ENCODE results near the gene UNC13D. TPM values are rescaled to one million over a fixed set of nuclear protein-coding genes. Genes with fewer than 3 reads are reported as not detected.

The UNC13D gene
- total RNA-seq, 1 experiment from 2014 or later = 20.2 TPM

- TF ChIP-seq CBX3 (IDR thresholded peaks at IDR 0.05; ENCODE audit: low read depth) (no peak), EZH2 (IDR thresholded peaks at IDR 0.05) (no peak), ELF1 (IDR thresholded peaks at IDR 0.05; ENCODE audit: borderline replicate concordance, low read depth) (no peak), FOSL1 (IDR thresholded peaks at IDR 0.05; ENCODE audit: low read depth) (no peak), CEBPB (IDR thresholded peaks at IDR 0.05; ENCODE audit: low read depth) (no peak), POLR2AphosphoS5 (IDR thresholded peaks at IDR 0.05; ENCODE audit: low read depth, low read length) (no peak), SP1 (IDR thresholded peaks at IDR 0.05; ENCODE audit: low read depth) (no peak), YY1 (IDR thresholded peaks at IDR 0.05; ENCODE audit: extremely low read depth, insufficient replicate concordance, low read depth, low read length) (no peak), SIN3A (IDR thresholded peaks at IDR 0.05; ENCODE audit: low read depth) (no peak), ZNF274 (IDR thresholded peaks at IDR 0.05; ENCODE audit: low read depth, low read length) (no peak), TCF7L2 (IDR thresholded peaks at IDR 0.05; ENCODE audit: borderline replicate concordance, extremely low read depth, insufficient read depth, insufficient read length) (no peak), RAD21 (IDR thresholded peaks at IDR 0.05; ENCODE audit: low read depth) (no peak), JUND (IDR thresholded peaks at IDR 0.05) (no peak), POLR2A (IDR thresholded peaks at IDR 0.05; ENCODE audit: borderline replicate concordance, extremely low read depth, insufficient read depth, insufficient read length) (no peak), ATF3 (IDR thresholded peaks at IDR 0.05) (no peak)
- TF ChIP-seq, protein P1, sequence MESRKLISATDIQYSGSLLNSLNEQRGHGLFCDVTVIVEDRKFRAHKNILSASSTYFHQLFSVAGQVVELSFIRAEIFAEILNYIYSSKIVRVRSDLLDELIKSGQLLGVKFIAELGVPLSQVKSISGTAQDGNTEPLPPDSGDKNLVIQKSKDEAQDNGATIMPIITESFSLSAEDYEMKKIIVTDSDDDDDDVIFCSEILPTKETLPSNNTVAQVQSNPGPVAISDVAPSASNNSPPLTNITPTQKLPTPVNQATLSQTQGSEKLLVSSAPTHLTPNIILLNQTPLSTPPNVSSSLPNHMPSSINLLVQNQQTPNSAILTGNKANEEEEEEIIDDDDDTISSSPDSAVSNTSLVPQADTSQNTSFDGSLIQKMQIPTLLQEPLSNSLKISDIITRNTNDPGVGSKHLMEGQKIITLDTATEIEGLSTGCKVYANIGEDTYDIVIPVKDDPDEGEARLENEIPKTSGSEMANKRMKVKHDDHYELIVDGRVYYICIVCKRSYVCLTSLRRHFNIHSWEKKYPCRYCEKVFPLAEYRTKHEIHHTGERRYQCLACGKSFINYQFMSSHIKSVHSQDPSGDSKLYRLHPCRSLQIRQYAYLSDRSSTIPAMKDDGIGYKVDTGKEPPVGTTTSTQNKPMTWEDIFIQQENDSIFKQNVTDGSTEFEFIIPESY (IDR thresholded peaks at IDR 0.05; ENCODE audit: extremely low read depth, insufficient replicate concordance, low read length) = no peak
- RAD21 ChIA-PET (ENCODE audit: low non-redundant PET in 1 of 2, low total read pairs in 2 of 2, uncharacterized antibody in 2 of 2, unreplicated experiment in 2 of 2) = no interaction called here
- CTCF ChIA-PET = interaction anchor here (2.9 kb wide), 1 partner anchor 12 kb away, joined by 10 read pairs; no protein-coding TSS in a partner anchor
- ATAC-seq = no peak
- H3K9me2 ChIP-seq (ENCODE audit: insufficient read depth) = no peaks in the 10 kb centered on the region
- H3K79me2 ChIP-seq (ENCODE audit: insufficient read depth, low read length) = peaks cover 18% of the 10 kb centered on the region; the same call in 1 of the 2 replicates
- no peaks in the 10 kb centered on the region for H3K27me3 ChIP-seq (ENCODE audit: insufficient read depth, low read length)
- intact Hi-C loops (cut with micrococcal nuclease) = loop anchor here (10.0 kb wide), 1 partner anchor 175 kb away; no protein-coding TSS in a partner anchor
- H3K4me1 ChIP-seq (ENCODE audit: control insufficient read depth in 1 of 2, insufficient read depth in 2 of 2, low read length in 2 of 2) = peaks cover 33 to 54% of the 10 kb centered on the region in 2 experiments
- peaks cover 25 to 27% of the 10 kb centered on the region in 2 experiments; a peak in 3 of 4 replicates for H3K36me3 ChIP-seq (ENCODE audit: control insufficient read depth in 1 of 2, insufficient read depth in 2 of 2, low read length in 2 of 2)
- H3K9ac ChIP-seq (ENCODE audit: low read length) = no peak overlapping the region
- DNase-seq (ENCODE audit: low read depth, low spot score) = no peak
- BruUV-seq (replicated peaks) = no TSS peak
- H4K20me1 ChIP-seq (ENCODE audit: insufficient read depth) = no peaks in the 10 kb centered on the region
- H3K27ac ChIP-seq (ENCODE audit: low read depth, low read length) = no peak overlapping the region; the same call in 1 of the 2 replicates
- no peak overlapping the region for H3K4me2 ChIP-seq (ENCODE audit: low read length)
- no peak overlapping the region for H2AFZ ChIP-seq (ENCODE audit: low read depth, low read length, poor library complexity, severe bottlenecking)
- H3K9me3 ChIP-seq (ENCODE audit: control insufficient read depth in 1 of 2, insufficient read depth in 1 of 2, low read depth in 1 of 2, low read length in 2 of 2) = no peaks in the 10 kb centered on the region
- POLR2A ChIA-PET = interaction anchor here (0.7 to 1.3 kb wide), 2 partner anchors 9 to 70 kb away, joined by 3 to 6 read pairs; no protein-coding TSS in a partner anchor
- no peak overlapping the region for H3K4me3 ChIP-seq (replicated peaks in 1 of 2; ENCODE audit: low read depth in 1 of 2, low read length in 2 of 2)
These were observed 5.5 kb upstream of the UNC13D start for GRCh38 chr17:75849724-75850123.
